H9 (cell line): ENCODE data around the gene CMAS. TPM values are rescaled to one million over a fixed set of nuclear protein-coding genes. Genes with fewer than 3 reads are reported as not detected.

Source experiments
- DNase-seq: peaks from one replicate; pipeline ENCODE4 v3.0.0-alpha.2; 2017
- H2AFZ ChIP-seq: one replicate; pipeline ENCODE4 v1.6.1; 2013; ENCODE audit warnings: mild to moderate bottlenecking, low read length, control low read depth, moderate library complexity
- H2AK5ac ChIP-seq: 2 replicates; pipeline ENCODE4 v1.6.1; 2013; ENCODE audit warnings: low read length, control low read depth, mixed read lengths; ENCODE audit not compliant: insufficient read length
- H2BK120ac ChIP-seq: one replicate; pipeline ENCODE4 v1.6.1; 2013; ENCODE audit warnings: low read depth, mild to moderate bottlenecking, low read length, control low read depth, inconsistent platforms; ENCODE audit not compliant: poor library complexity, severe bottlenecking
- H2BK12ac ChIP-seq: 2 replicates; pipeline ENCODE4 v1.6.1; 2013; ENCODE audit warnings: low read length, control low read depth, mixed read lengths, low read depth; ENCODE audit not compliant: insufficient read length
- H2BK15ac ChIP-seq: 2 replicates; pipeline ENCODE4 v1.6.1; 2013; ENCODE audit warnings: low read depth, low read length, control low read depth
- H2BK20ac ChIP-seq: one replicate; pipeline ENCODE4 v1.6.1; 2013; ENCODE audit warnings: low read depth, mild to moderate bottlenecking, low read length, control low read depth, inconsistent platforms; ENCODE audit not compliant: poor library complexity, severe bottlenecking
- H2BK5ac ChIP-seq: 2 replicates; pipeline ENCODE4 v1.6.1; 2013; ENCODE audit warnings: low read length, control low read depth, mixed read lengths; ENCODE audit not compliant: insufficient read length
- H3K14ac ChIP-seq: 2 replicates; pipeline ENCODE4 v1.6.1; 2013; ENCODE audit warnings: low read length, control low read depth; ENCODE audit not compliant: insufficient read depth
- H3K18ac ChIP-seq: 2 replicates; pipeline ENCODE4 v1.6.1; 2013; ENCODE audit warnings: low read depth, mild to moderate bottlenecking, mixed read lengths, low read length, control low read depth; ENCODE audit not compliant: insufficient read length
- H3K23ac ChIP-seq: 2 replicates; pipeline ENCODE4 v1.6.1; 2013; ENCODE audit warnings: low read length, control low read depth, mixed read lengths, low read depth; ENCODE audit not compliant: insufficient read length
- H3K23me2 ChIP-seq: 2 replicates; pipeline ENCODE4 v1.6.1; 2013; ENCODE audit warnings: low read depth, mild to moderate bottlenecking, mixed read lengths, low read length, control low read depth; ENCODE audit not compliant: insufficient read length, poor library complexity, severe bottlenecking
- H3K27ac ChIP-seq: 2 replicates; pipeline ENCODE4 v1.5.1; 2013; ENCODE audit warnings: low read length, control low read depth, mixed read lengths, low read depth; ENCODE audit not compliant: insufficient read length
- H3K27me3 ChIP-seq: 2 replicates; pipeline ENCODE4 v1.6.1; 2013; ENCODE audit warnings: low read length, control low read depth, inconsistent platforms; ENCODE audit not compliant: insufficient read depth
- H3K4ac ChIP-seq: 2 replicates; pipeline ENCODE4 v1.6.1; 2013; ENCODE audit warnings: low read depth, mild to moderate bottlenecking, control low read depth, inconsistent platforms, low read length, moderate library complexity
- H3K4me1 ChIP-seq: 2 replicates; pipeline ENCODE4 v1.6.1; 2013; ENCODE audit warnings: low read length, control low read depth, inconsistent platforms; ENCODE audit not compliant: insufficient read depth
- H3K4me2 ChIP-seq: 2 replicates; pipeline ENCODE4 v1.6.1; 2013; ENCODE audit warnings: low read length, control low read depth, mixed read lengths; ENCODE audit not compliant: insufficient read length, insufficient read depth
- H3K56ac ChIP-seq: 2 replicates; pipeline ENCODE4 v1.6.1; 2013; ENCODE audit warnings: low read depth, mild to moderate bottlenecking, mixed read lengths, low read length, control low read depth; ENCODE audit not compliant: insufficient read length
- H3K79me1 ChIP-seq: 2 replicates; pipeline ENCODE4 v1.6.1; 2013; ENCODE audit warnings: low read depth, mild to moderate bottlenecking, moderate library complexity, low read length, control low read depth, inconsistent platforms; ENCODE audit not compliant: insufficient read depth, poor library complexity, severe bottlenecking
- H3K79me2 ChIP-seq: 2 replicates; pipeline ENCODE4 v1.6.1; 2013; ENCODE audit warnings: low read length, control low read depth, inconsistent platforms; ENCODE audit not compliant: insufficient read depth
- H3K9ac ChIP-seq: 2 replicates; pipeline ENCODE4 v1.6.1; 2013; ENCODE audit warnings: low read length, control low read depth, mixed read lengths; ENCODE audit not compliant: insufficient read length; ENCODE audit errors: extremely low read depth
- H3K9me3 ChIP-seq: one replicate; pipeline ENCODE4 v1.6.1; 2013; ENCODE audit warnings: low read depth, low read length, inconsistent platforms; ENCODE audit not compliant: control insufficient read depth
- H3T11ph ChIP-seq: one replicate; pipeline ENCODE4 v1.6.1; 2013; ENCODE audit warnings: mild to moderate bottlenecking, low read length, control low read depth, inconsistent platforms
- H4K20me1 ChIP-seq: one replicate; pipeline ENCODE4 v1.6.1; 2013; ENCODE audit not compliant: control insufficient read depth, insufficient read length, insufficient read depth
- H4K5ac ChIP-seq: 2 replicates; pipeline ENCODE4 v1.6.1; 2013; ENCODE audit warnings: low read depth, mild to moderate bottlenecking, mixed read lengths, low read length, control low read depth; ENCODE audit not compliant: insufficient read length
- H4K8ac ChIP-seq: replicated peaks from 2 replicates; pipeline ENCODE4 v1.6.1; 2013; ENCODE audit warnings: low read length, control low read depth, mixed read lengths, low read depth; ENCODE audit not compliant: insufficient read length
- H4K91ac ChIP-seq: 2 replicates; pipeline ENCODE4 v1.6.1; 2013; ENCODE audit warnings: low read depth, mild to moderate bottlenecking, moderate library complexity, mixed read lengths, low read length, control low read depth; ENCODE audit not compliant: insufficient read length
- H3K27ac Mint-ChIP-seq, 3 experiments: 2 replicates in 2 of 3; 3 replicates in 1 of 3; pipeline ENCODE4 v1.8.0; 2020 to 2021; ENCODE audit warnings: mixed read lengths in 3 of 3, mild to moderate bottlenecking in 1 of 3, moderate library complexity in 1 of 3
- H3K27me3 Mint-ChIP-seq: 2 replicates; pipeline ENCODE4 v1.8.0; 2021; ENCODE audit warnings: low read depth, mild to moderate bottlenecking, moderate library complexity, mixed read lengths
- H3K36me3 Mint-ChIP-seq, 3 experiments: 2 replicates in 2 of 3; 3 replicates in 1 of 3; pipeline ENCODE4 v1.8.0; 2020 to 2021; ENCODE audit warnings: low read depth in 3 of 3, mixed read lengths in 3 of 3; ENCODE audit not compliant: insufficient read depth in 1 of 3
- H3K4me1 Mint-ChIP-seq, 2 experiments: 2 replicates each; pipeline ENCODE4 v1.8.0; 2020; ENCODE audit warnings: mixed read lengths in 2 of 2
- H3K4me3 Mint-ChIP-seq, 2 experiments: 2 replicates in 1 of 2; 3 replicates in 1 of 2; pipeline ENCODE4 v1.8.0; 2020 to 2021; ENCODE audit warnings: mild to moderate bottlenecking in 2 of 2, mixed read lengths in 2 of 2, moderate library complexity in 1 of 2
- H3K9me3 Mint-ChIP-seq, 2 experiments: 2 replicates in 1 of 2; 3 replicates in 1 of 2; pipeline ENCODE4 v1.8.0; 2020; ENCODE audit warnings: mild to moderate bottlenecking in 2 of 2, mixed read lengths in 2 of 2, moderate library complexity in 1 of 2
- WGBS: extraction: QIAGEN DNeasy Blood & Tissue Kit; methylation state at CpG from one replicate; pipeline ENCODE4 v1.1.7; 2013; ENCODE audit warnings: missing lambda C conversion rate, low lambda C conversion rate, mixed read lengths; ENCODE audit not compliant: insufficient read length; ENCODE audit errors: extremely low coverage; 5-methylcytosine and 5-hydroxymethylcytosine counted together
- total RNA-seq: library from RNA; stranded (reverse); gene quantifications from 2 replicates; pipeline ENCODE4 v1.2.1, GENCODE V29; 2021
- TF ChIP-seq, protein P1 (sequence below): fragments of 200-600 bp; sonication (generic); conservative IDR thresholded peaks from 3 replicates; pipeline ENCODE4 v1.8.0; 2021; ENCODE audit warnings: antibody characterized with exemption, mild to moderate bottlenecking

Gene CMAS
- total RNA-seq, 1 experiment from 2014 or later: 47.4 TPM

DNA sequence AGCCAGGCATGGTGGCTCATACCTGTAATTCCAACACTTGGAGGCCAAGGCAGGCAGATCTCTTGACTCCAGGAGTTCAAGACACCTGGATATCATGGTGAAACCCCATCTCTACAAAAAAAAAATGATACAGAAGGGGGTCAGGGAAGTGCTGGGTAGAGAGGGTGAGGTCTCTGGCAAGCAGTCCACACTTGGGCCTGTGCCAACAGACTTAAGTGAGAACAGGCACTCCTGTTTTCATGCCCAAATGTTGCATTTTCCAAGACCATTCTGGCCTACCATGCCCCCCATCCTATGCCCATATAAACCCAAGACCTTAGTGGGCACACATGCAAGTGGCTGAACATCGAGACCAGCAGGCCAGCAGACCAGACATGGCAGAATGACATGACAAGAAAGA lies 16.0 kb upstream of the CMAS start:
- H3K4ac ChIP-seq: no peak overlapping the region
- no peak overlapping the region for H3K23ac ChIP-seq

More for the DNA sequence above, 16.0 kb upstream of the CMAS start:
- peaks cover 5% of the 10 kb centered on the region in 2 experiments for H3K4me1 Mint-ChIP-seq
- H3K36me3 Mint-ChIP-seq: no peaks in the 10 kb centered on the region
- H3K27me3 Mint-ChIP-seq: no peaks in the 10 kb centered on the region
- Histone ChIP-seq H2AK5ac (no peak overlapping the region), H2BK5ac (no peak overlapping the region), H3K27me3 (no peaks in the 10 kb centered on the region), H3K14ac (no peak overlapping the region), H2BK12ac (no peak overlapping the region), H2BK15ac (no peak overlapping the region), H4K20me1 (no peaks in the 10 kb centered on the region), H3K79me1 (no peaks in the 10 kb centered on the region), H4K5ac (no peak overlapping the region), H4K8ac (no peak overlapping the region), H3K4me2 (no peak overlapping the region), H2AFZ (no peak overlapping the region), H3K9ac (no peak overlapping the region), H3K18ac (no peak overlapping the region), H3K4me1 (no peaks in the 10 kb centered on the region), H3K79me2 (no peaks in the 10 kb centered on the region), H3K9me3 (no peaks in the 10 kb centered on the region), H3K23me2 (no peaks in the 10 kb centered on the region), H2BK120ac (no peak overlapping the region), H4K91ac (no peak overlapping the region), H3K56ac (no peak overlapping the region), H3T11ph (no peak overlapping the region), H2BK20ac (no peak overlapping the region), H3K27ac (no peak overlapping the region)
- peaks cover 0 to 3% of the 10 kb centered on the region in 2 experiments; a peak in 2 of 5 replicates for H3K9me3 Mint-ChIP-seq
- no peak for DNase-seq
- H3K4me3 Mint-ChIP-seq: no peak overlapping the region
- TF ChIP-seq, protein P1, sequence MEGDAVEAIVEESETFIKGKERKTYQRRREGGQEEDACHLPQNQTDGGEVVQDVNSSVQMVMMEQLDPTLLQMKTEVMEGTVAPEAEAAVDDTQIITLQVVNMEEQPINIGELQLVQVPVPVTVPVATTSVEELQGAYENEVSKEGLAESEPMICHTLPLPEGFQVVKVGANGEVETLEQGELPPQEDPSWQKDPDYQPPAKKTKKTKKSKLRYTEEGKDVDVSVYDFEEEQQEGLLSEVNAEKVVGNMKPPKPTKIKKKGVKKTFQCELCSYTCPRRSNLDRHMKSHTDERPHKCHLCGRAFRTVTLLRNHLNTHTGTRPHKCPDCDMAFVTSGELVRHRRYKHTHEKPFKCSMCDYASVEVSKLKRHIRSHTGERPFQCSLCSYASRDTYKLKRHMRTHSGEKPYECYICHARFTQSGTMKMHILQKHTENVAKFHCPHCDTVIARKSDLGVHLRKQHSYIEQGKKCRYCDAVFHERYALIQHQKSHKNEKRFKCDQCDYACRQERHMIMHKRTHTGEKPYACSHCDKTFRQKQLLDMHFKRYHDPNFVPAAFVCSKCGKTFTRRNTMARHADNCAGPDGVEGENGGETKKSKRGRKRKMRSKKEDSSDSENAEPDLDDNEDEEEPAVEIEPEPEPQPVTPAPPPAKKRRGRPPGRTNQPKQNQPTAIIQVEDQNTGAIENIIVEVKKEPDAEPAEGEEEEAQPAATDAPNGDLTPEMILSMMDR: no peak
- WGBS: no CpG with 5 or more reads among the region's 1 CpG
- no peak overlapping the region for H3K27ac Mint-ChIP-seq
